Testis (tissue), 3 donors: Measurements from ENCODE around the gene PRRG3. TPM values are rescaled to one million over a fixed set of nuclear protein-coding genes. Genes with fewer than 3 reads are reported as not detected.

Source experiments
- DNase-seq: peaks from one replicate; pipeline ENCODE4 v3.0.0-alpha.2; 2019
- H3K27ac ChIP-seq, 2 donors: fragments of 200-600 bp; sonication (generic); one replicate each; pipeline ENCODE4 v1.5.1; 2019
- H3K27me3 ChIP-seq: fragments of 200-600 bp; sonication (generic); one replicate; pipeline ENCODE4 v1.5.1; 2019
- H3K36me3 ChIP-seq: fragments of 200-600 bp; sonication (generic); one replicate; pipeline ENCODE4 v1.5.1; 2017; ENCODE audit warnings: low read depth; ENCODE audit errors: missing control alignments
- H3K4me1 ChIP-seq: fragments of 200-600 bp; sonication (generic); one replicate; pipeline ENCODE4 v1.5.1; 2019
- H3K4me3 ChIP-seq, 2 donors: fragments of 200-600 bp; sonication (generic); one replicate each; pipeline ENCODE4 v1.5.1; 2017 to 2019
- H3K9me3 ChIP-seq: fragments of 200-600 bp; sonication (generic); one replicate; pipeline ENCODE4 v1.5.1; 2017
- POLR2A ChIP-seq: fragments of 450-650 bp; IDR thresholded peaks from one replicate; pipeline ENCODE4 v1.6.1; 2017; ENCODE audit warnings: antibody characterized with exemption, mild to moderate bottlenecking, moderate library complexity
- WGBS, 2 donors: methylation state at CpG; one replicate each; pipeline ENCODE4 v1.1.5; 2018; 5-methylcytosine and 5-hydroxymethylcytosine counted together
- intact Hi-C: fragments of 100-400 bp; cut with DNase I; formaldehyde crosslinking; loops from one replicate; pipeline ENCODE4 v1.15.1; 2023; ENCODE audit warnings: low total_unique reads
- polyA plus RNA-seq: library from polyadenylated mRNA; stranded (reverse); fragments of 350-450 nt; fragmentation: Illumina TruSeq; extraction: RNeasy Lipid Tissue Mini Kit (QIAGEN cat#74804); gene quantifications from one replicate; pipeline ENCODE4 v1.2.3, GENCODE V29; 2014; ENCODE audit warnings: low read depth, low replicate concordance; ENCODE audit not compliant: insufficient read depth
- total RNA-seq, 2 donors: library from RNA; depleted of rRNA; stranded (reverse); fragments of >200 nt; gene quantifications; one replicate each; pipeline ENCODE4 v1.2.3, GENCODE V29; 2016
- TF ChIP-seq, protein P1 (sequence below), 3 experiments: fragments of 450-650 bp in 2 of 3; fragments of 200-600 bp in 1 of 3; sonication (generic) in 1 of 3; IDR thresholded peaks; one replicate each; pipeline ENCODE4 v1.5.1; 2016 to 2019; ENCODE audit warnings: antibody characterized with exemption in 3 of 3, mild to moderate bottlenecking in 2 of 3, moderate library complexity in 1 of 3

Gene PRRG3
- total and polyA plus RNA-seq, 3 donors from 2014 or later = 0.94 to 2.2 (median 1.7) TPM

DNA sequence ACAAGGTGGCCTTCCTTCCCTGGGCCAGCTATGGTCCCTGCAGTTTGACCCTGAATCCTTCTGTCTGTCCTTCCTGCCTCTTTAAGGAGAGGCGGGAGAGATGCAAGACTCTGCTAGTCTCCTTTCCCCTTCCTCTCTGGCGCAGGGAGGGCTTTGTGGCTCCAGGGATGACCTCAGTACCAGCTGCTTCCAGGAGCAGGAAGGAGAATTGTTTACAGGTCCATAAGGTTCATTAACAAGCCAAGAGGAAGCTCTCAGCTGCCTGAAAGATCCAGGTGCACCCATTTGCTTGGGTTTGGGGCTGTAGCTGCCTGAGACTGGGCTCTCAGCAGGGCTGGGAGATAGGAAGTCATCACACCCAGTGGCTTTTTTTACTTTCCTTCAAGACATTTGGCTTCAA lies 16.5 kb downstream of the PRRG3 start:
- Histone ChIP-seq H3K4me3 (no peak overlapping the region), H3K36me3 (no peaks in the 10 kb centered on the region), H3K9me3 (no peaks in the 10 kb centered on the region), H3K27me3 (no peaks in the 10 kb centered on the region), H3K27ac (no peak overlapping the region), H3K4me1 (no peaks in the 10 kb centered on the region)
- 17 to 27% methylated on average over 2 of the region's 2 CpGs for WGBS, 2 donors
- TF ChIP-seq POLR2A = no peak
- intact Hi-C loops = no loop called here
- DNase-seq = no peak

- DNase-seq = no peak
- H3K36me3 ChIP-seq = no peaks in the 10 kb centered on the region
- intact Hi-C loops = no loop called here
- no peaks in the 10 kb centered on the region for H3K27me3 ChIP-seq
- no peaks in the 10 kb centered on the region for H3K4me1 ChIP-seq
- H3K4me3 ChIP-seq = no peak overlapping the region
- H3K9me3 ChIP-seq = no peaks in the 10 kb centered on the region
- no peak overlapping the region for H3K27ac ChIP-seq
- TF ChIP-seq, protein P1, sequence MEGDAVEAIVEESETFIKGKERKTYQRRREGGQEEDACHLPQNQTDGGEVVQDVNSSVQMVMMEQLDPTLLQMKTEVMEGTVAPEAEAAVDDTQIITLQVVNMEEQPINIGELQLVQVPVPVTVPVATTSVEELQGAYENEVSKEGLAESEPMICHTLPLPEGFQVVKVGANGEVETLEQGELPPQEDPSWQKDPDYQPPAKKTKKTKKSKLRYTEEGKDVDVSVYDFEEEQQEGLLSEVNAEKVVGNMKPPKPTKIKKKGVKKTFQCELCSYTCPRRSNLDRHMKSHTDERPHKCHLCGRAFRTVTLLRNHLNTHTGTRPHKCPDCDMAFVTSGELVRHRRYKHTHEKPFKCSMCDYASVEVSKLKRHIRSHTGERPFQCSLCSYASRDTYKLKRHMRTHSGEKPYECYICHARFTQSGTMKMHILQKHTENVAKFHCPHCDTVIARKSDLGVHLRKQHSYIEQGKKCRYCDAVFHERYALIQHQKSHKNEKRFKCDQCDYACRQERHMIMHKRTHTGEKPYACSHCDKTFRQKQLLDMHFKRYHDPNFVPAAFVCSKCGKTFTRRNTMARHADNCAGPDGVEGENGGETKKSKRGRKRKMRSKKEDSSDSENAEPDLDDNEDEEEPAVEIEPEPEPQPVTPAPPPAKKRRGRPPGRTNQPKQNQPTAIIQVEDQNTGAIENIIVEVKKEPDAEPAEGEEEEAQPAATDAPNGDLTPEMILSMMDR (IDR thresholded peaks at IDR 0.05) = no peak
- no peak for TF ChIP-seq POLR2A
- WGBS, 2 donors = 46 to 63% methylated on average over 2 to 3 of the region's 3 CpGs
Observed at GRCh38 chrX:151712253-151712652, 17.0 kb downstream of the PRRG3 start.

DNA sequence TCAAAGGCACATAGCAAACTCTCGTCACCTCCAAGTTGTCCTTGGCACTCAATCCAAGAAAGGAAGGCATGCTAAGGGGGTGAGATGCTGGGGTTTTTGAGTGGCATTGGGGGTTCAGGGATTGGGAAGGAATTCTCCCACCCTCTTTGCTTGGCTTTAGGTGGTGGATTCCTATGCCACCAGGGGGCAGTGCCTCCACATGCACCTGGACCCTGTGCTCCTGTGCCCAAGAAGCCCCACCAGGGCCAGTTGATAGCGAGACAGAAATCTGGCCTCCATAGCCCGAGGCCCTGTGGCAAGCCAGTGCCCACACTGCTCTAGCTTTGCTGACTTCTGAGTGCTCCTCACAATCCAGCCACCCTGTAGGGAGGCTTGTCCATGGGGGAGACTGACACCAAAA lies 18.6 kb downstream of the PRRG3 start:
- DNase-seq = peak; percentile 62
- H3K4me3 ChIP-seq = no peak overlapping the region
- no peaks in the 10 kb centered on the region for H3K9me3 ChIP-seq
- no peak for TF ChIP-seq POLR2A
- TF ChIP-seq, protein P1 (IDR thresholded peaks at IDR 0.05) = peak; percentile 31 to 47 (median 45)
- no peaks in the 10 kb centered on the region for H3K4me1 ChIP-seq
- H3K27me3 ChIP-seq = no peaks in the 10 kb centered on the region
- H3K27ac ChIP-seq = no peak overlapping the region
- intact Hi-C loops = no loop called here
- 44 to 47% methylated on average over 1 to 3 of the region's 3 CpGs for WGBS, 2 donors
- H3K36me3 ChIP-seq = no peaks in the 10 kb centered on the region

- Histone ChIP-seq H3K9me3 (no peaks in the 10 kb centered on the region), H3K4me1 (no peaks in the 10 kb centered on the region), H3K27ac (no peak overlapping the region), H3K4me3 (no peak overlapping the region), H3K27me3 (no peaks in the 10 kb centered on the region), H3K36me3 (no peaks in the 10 kb centered on the region)
- no peak for TF ChIP-seq POLR2A
- TF ChIP-seq, protein P1 (IDR thresholded peaks at IDR 0.05) = no peak
- 76 to 81% methylated on average over 3 to 5 of the region's 5 CpGs for WGBS, 2 donors
- DNase-seq = no peak
- intact Hi-C loops = no loop called here
Observed at GRCh38 chrX:151714362-151714761, 19.1 kb downstream of the PRRG3 start.

DNA sequence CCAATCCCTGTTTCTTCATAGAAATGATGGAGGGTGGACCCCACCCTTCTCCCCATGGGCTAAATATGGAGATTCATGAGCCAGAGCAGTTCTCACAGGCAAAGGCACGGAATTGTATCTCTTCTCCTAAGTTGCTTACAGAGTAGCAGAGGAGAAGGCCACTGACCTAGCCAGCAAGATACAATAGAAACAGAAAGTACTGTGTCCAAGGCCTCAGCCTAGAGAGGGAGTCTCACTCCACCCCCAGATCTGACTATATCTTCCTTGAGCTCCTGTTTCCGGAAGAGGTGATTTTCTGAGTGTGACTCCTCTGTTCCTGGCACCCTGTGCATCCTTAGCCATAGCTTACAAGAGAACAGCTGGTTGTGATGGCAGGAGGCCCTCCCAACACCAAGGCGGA lies 20.5 kb downstream of the PRRG3 start, which contains the start of gene FATE1:
Gene FATE1, plus strand, starts transcription at position 284 of the 400 bp plus-strand sequence. Its CDS starts 85 bp downstream, at position 369.
- H3K36me3 ChIP-seq = no peaks in the 10 kb centered on the region
- peak; percentile 67 for DNase-seq
- H3K4me1 ChIP-seq = no peaks in the 10 kb centered on the region
- no peaks in the 10 kb centered on the region for H3K27me3 ChIP-seq
- TF ChIP-seq POLR2A = no peak
- TF ChIP-seq, protein P1 (IDR thresholded peaks at IDR 0.05) = no peak
- peak within 1 kb of the TSS in 1 of 2 donors; percentile 43 for H3K4me3 ChIP-seq
- 37 to 50% methylated on average over 2 to 3 of the region's 3 CpGs for WGBS, 2 donors
- no peaks in the 10 kb centered on the region for H3K9me3 ChIP-seq
- H3K27ac ChIP-seq = peak within 1 kb of the TSS in 1 of 2 donors; percentile 24
- intact Hi-C loops = no loop called here
